ENCODE data around the gene OLFM3.

- TF ChIP-seq, protein P1, sequence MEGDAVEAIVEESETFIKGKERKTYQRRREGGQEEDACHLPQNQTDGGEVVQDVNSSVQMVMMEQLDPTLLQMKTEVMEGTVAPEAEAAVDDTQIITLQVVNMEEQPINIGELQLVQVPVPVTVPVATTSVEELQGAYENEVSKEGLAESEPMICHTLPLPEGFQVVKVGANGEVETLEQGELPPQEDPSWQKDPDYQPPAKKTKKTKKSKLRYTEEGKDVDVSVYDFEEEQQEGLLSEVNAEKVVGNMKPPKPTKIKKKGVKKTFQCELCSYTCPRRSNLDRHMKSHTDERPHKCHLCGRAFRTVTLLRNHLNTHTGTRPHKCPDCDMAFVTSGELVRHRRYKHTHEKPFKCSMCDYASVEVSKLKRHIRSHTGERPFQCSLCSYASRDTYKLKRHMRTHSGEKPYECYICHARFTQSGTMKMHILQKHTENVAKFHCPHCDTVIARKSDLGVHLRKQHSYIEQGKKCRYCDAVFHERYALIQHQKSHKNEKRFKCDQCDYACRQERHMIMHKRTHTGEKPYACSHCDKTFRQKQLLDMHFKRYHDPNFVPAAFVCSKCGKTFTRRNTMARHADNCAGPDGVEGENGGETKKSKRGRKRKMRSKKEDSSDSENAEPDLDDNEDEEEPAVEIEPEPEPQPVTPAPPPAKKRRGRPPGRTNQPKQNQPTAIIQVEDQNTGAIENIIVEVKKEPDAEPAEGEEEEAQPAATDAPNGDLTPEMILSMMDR (IDR thresholded peaks at IDR 0.05; ENCODE audit: low read depth, low read length) = no peak
- TF ChIP-seq POLR2A (IDR thresholded peaks at IDR 0.05; ENCODE audit: extremely low read depth, insufficient read length) = no peak
- no peak for TF ChIP-seq MYC (IDR thresholded peaks at IDR 0.05; ENCODE audit: low read depth, low read length)
Measured at GRCh38 chr1:101945884-101946283, 50.8 kb downstream of the OLFM3 start.
